Measurements from ENCODE around the gene FUOM. TPM values are rescaled to one million over a fixed set of nuclear protein-coding genes. Genes with fewer than 3 reads are reported as not detected.
A peak's percentile ranks its signal among the peaks of the same experiment; 100 is the strongest.

FUOM gene
- total and polyA plus RNA-seq, 2 experiments from 2014 or later, result 30.8 to 33.9 TPM

DNA sequence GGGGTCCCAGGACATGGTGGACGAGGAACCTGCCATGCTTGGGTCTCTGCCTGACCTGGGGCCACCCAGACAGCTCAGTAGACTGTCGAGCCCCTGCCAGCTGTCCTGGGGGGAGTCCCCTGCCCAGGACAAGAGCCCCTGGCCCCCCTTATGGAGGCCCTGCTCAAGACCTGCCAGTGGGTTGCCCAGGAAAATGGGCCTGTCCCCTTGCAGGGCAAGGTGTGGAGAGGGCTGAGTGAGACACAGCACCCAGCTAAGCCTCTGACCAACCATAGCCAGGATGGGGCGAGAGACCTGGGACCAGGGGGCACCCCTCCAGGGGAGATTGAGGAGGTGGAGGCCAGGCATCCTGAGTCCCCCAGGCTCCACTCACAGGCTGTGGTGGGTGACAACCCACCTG lies 1.8 kb downstream of the FUOM start:
- TF ChIP-seq ZNF331 (CRISPR knock-in tag; IDR thresholded peaks at IDR 0.05; ENCODE audit: low read depth) (no peak), CTCF (conservative IDR thresholded peaks at IDR 0.05; ENCODE audit: low read depth in 2 of 2) (no peak)
- TF ChIP-seq, protein P1, sequence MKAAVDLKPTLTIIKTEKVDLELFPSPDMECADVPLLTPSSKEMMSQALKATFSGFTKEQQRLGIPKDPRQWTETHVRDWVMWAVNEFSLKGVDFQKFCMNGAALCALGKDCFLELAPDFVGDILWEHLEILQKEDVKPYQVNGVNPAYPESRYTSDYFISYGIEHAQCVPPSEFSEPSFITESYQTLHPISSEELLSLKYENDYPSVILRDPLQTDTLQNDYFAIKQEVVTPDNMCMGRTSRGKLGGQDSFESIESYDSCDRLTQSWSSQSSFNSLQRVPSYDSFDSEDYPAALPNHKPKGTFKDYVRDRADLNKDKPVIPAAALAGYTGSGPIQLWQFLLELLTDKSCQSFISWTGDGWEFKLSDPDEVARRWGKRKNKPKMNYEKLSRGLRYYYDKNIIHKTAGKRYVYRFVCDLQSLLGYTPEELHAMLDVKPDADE (IDR thresholded peaks at IDR 0.05), result no peak
- H3K9me2 ChIP-seq (ENCODE audit: insufficient read depth), result no peaks in the 10 kb centered on the region
- H2AFZ ChIP-seq, result no peak overlapping the region
- peaks cover 6% of the 10 kb centered on the region; the same call in 1 of the 2 replicates for H3K27me3 ChIP-seq (ENCODE audit: insufficient read depth)
- no peaks in the 10 kb centered on the region for H3K36me3 Mint-ChIP-seq (ENCODE audit: low read depth)
- no peaks in the 10 kb centered on the region for H3K36me3 ChIP-seq (ENCODE audit: insufficient read depth)
- no peak overlapping the region for H3K27ac ChIP-seq (ENCODE audit: low read depth)
- H3K4me1 ChIP-seq (ENCODE audit: insufficient read depth), result no peaks in the 10 kb centered on the region
- no peak for ATAC-seq
- no peaks in the 10 kb centered on the region; the same call in 2 of the 3 replicates for H3K4me1 Mint-ChIP-seq
- no peak overlapping the region for H3K27ac Mint-ChIP-seq
- no peak overlapping the region for H3K4me3 ChIP-seq
- no peaks in the 10 kb centered on the region for H3K9me3 Mint-ChIP-seq
- H3K27me3 Mint-ChIP-seq (ENCODE audit: insufficient read depth, low read depth, poor library complexity), result peaks cover 20% of the 10 kb centered on the region
- 0 out of 2 replicates have a peak, but pooled peaks cover 3% of the 10 kb centered on the region for H3F3A ChIP-seq (replicated peaks; ENCODE audit: low read depth)
- no peak for DNase-seq (ENCODE audit: low spot score)
- H4K20me1 ChIP-seq (replicated peaks; ENCODE audit: insufficient read depth), result no peaks in the 10 kb centered on the region; the same call in 1 of the 2 replicates
- 0 out of 2 replicates have a peak, but pooled peaks cover 4% of the 10 kb centered on the region for H3K79me2 ChIP-seq (replicated peaks; ENCODE audit: insufficient read depth)
- H3K4me2 ChIP-seq, result no peak overlapping the region
- H3K4me3 Mint-ChIP-seq, result peak overlapping the region; percentile 59

DNA sequence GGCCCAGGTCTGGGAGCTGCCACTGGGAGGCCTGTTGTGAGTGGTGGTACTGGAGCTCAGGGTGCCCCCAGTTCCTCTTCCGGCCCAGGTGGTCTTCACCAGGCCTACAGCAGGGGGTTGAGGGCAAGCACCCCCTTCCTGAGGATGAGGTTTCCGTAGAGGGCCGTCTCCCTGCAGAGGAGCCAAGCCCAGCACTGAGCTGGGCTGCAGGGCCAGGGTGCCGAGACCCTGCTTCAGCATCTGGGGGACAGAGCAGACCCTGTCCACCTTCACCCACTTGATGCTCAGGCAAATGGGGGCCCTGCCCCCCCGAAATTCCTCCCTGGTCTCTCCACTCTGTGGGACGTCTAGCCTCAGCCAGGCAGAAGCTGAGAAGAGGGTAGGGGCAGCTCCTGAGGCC lies 2.6 kb downstream of the FUOM start:
- H3K9me3 Mint-ChIP-seq, result no peaks in the 10 kb centered on the region
- H3K27me3 Mint-ChIP-seq (ENCODE audit: insufficient read depth, low read depth, poor library complexity), result peaks cover 18% of the 10 kb centered on the region
- H3K27me3 ChIP-seq (ENCODE audit: insufficient read depth), result peaks cover 6% of the 10 kb centered on the region; the same call in 1 of the 2 replicates
- H3K4me3 Mint-ChIP-seq, result no peak overlapping the region
- H3K4me1 Mint-ChIP-seq, result no peaks in the 10 kb centered on the region; the same call in 2 of the 3 replicates
- no peak overlapping the region for H2AFZ ChIP-seq
- no peaks in the 10 kb centered on the region for H3K9me2 ChIP-seq (ENCODE audit: insufficient read depth)
- H3K79me2 ChIP-seq (replicated peaks; ENCODE audit: insufficient read depth), result 0 out of 2 replicates have a peak, but pooled peaks cover 4% of the 10 kb centered on the region
- DNase-seq (ENCODE audit: low spot score) (no peak), ATAC-seq (no peak)
- H3K4me2 ChIP-seq, result no peak overlapping the region
- no peaks in the 10 kb centered on the region for H3K36me3 ChIP-seq (ENCODE audit: insufficient read depth)
- no peaks in the 10 kb centered on the region; the same call in 1 of the 2 replicates for H4K20me1 ChIP-seq (replicated peaks; ENCODE audit: insufficient read depth)
- H3K27ac ChIP-seq (ENCODE audit: low read depth), result no peak overlapping the region
- H3K4me1 ChIP-seq (ENCODE audit: insufficient read depth), result no peaks in the 10 kb centered on the region
- H3K27ac Mint-ChIP-seq, result no peak overlapping the region
- no peak overlapping the region for H3K4me3 ChIP-seq
- H3F3A ChIP-seq (replicated peaks; ENCODE audit: low read depth), result 0 out of 2 replicates have a peak, but pooled peaks cover 3% of the 10 kb centered on the region
- H3K36me3 Mint-ChIP-seq (ENCODE audit: low read depth), result no peaks in the 10 kb centered on the region
- TF ChIP-seq, protein P1 (IDR thresholded peaks at IDR 0.05), result no peak
- no peak for TF ChIP-seq POLR2AphosphoS5 (IDR thresholded peaks at IDR 0.05; ENCODE audit: low read depth)
- no peak for TF ChIP-seq ZNF462 (CRISPR knock-in tag; IDR thresholded peaks at IDR 0.05)
- TF ChIP-seq JUNB (IDR thresholded peaks at IDR 0.05; ENCODE audit: unreplicated experiment), result no peak
- no peak for TF ChIP-seq STAT1 (IDR thresholded peaks at IDR 0.05; ENCODE audit: unreplicated experiment)
- TF ChIP-seq EZH2 (IDR thresholded peaks at IDR 0.05; ENCODE audit: low read depth, unreplicated experiment), result no peak

Measured in GM23338 (cell line).